Left ventricle myocardium inferior (tissue), 1 donor: Measurements from ENCODE around the gene RAPGEF6. TPM values are rescaled to one million over a fixed set of nuclear protein-coding genes. Genes with fewer than 3 reads are reported as not detected.
A peak's percentile ranks its signal among the peaks of the same experiment; 100 is the strongest.

ENCODE experiments used
- DNase-seq: peaks from one replicate; pipeline ENCODE4 v3.0.0-alpha.2; 2020
- H3K27ac ChIP-seq: fragments of 200-600 bp; replicated peaks from 2 replicates; pipeline ENCODE4 v1.8.0; 2021
- H3K27me3 ChIP-seq: fragments of 200-600 bp; 2 replicates; pipeline ENCODE4 v1.8.0; 2021; ENCODE audit warnings: low read depth
- H3K36me3 ChIP-seq: fragments of 200-600 bp; 2 replicates; pipeline ENCODE4 v1.8.0; 2021
- H3K4me1 ChIP-seq: fragments of 200-600 bp; 2 replicates; pipeline ENCODE4 v1.8.0; 2021
- H3K4me3 ChIP-seq: fragments of 200-600 bp; 2 replicates; pipeline ENCODE4 v1.8.0; 2021; ENCODE audit warnings: mild to moderate bottlenecking, moderate library complexity
- H3K9me3 ChIP-seq: fragments of 200-600 bp; replicated peaks from 2 replicates; pipeline ENCODE4 v1.8.0; 2021
- intact Hi-C: fragments of 100-400 bp; cut with micrococcal nuclease; formaldehyde crosslinking; loops from one replicate; pipeline ENCODE4 v1.11.0; 2022
- total RNA-seq: library from RNA; stranded (reverse); fragmentation: NEBNext Ultra II Directional; extraction: Animal tissue kit (Norgen Biotek cat#: 25700); gene quantifications from one replicate; pipeline ENCODE4 v1.2.1, GENCODE V29; 2021
- TF ChIP-seq, protein P1 (sequence below): fragments of 200-600 bp; IDR thresholded peaks from 2 replicates; pipeline ENCODE4 v1.8.0; 2021; ENCODE audit warnings: antibody characterized with exemption, mild to moderate bottlenecking, borderline replicate concordance
- donor health status: DM: no; HTN: yes; CAD: no; lungs with severe emphysema.

Gene RAPGEF6
- total RNA-seq, 1 donor from 2014 or later, result 9.6 TPM

DNA sequence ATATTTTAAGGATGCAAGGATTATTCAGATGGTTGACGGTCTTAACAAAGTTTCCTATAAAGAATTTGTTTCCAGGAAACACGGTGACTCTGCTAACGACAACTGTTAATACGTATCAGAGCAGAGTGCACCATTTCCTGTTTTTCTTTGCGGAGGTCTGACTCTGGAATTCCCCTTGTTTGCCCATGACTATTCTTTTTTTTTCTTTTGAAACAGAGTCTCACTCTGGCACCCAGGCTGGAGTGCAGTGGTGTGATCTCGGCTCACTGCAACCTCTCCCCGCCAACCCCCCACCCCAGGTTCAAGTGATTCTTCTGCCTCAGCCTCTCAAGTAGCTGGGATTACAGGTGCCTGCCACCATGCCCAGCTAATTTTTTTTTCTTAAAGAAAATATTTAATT lies 255.3 kb downstream of the RAPGEF6 start:
- peaks cover 51% of the 10 kb centered on the region for H3K4me1 ChIP-seq
- TF ChIP-seq, protein P1, sequence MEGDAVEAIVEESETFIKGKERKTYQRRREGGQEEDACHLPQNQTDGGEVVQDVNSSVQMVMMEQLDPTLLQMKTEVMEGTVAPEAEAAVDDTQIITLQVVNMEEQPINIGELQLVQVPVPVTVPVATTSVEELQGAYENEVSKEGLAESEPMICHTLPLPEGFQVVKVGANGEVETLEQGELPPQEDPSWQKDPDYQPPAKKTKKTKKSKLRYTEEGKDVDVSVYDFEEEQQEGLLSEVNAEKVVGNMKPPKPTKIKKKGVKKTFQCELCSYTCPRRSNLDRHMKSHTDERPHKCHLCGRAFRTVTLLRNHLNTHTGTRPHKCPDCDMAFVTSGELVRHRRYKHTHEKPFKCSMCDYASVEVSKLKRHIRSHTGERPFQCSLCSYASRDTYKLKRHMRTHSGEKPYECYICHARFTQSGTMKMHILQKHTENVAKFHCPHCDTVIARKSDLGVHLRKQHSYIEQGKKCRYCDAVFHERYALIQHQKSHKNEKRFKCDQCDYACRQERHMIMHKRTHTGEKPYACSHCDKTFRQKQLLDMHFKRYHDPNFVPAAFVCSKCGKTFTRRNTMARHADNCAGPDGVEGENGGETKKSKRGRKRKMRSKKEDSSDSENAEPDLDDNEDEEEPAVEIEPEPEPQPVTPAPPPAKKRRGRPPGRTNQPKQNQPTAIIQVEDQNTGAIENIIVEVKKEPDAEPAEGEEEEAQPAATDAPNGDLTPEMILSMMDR, result no peak
- no peaks in the 10 kb centered on the region for H3K36me3 ChIP-seq
- no peaks in the 10 kb centered on the region for H3K27me3 ChIP-seq
- H3K9me3 ChIP-seq, result no peaks in the 10 kb centered on the region
- peak overlapping the region; percentile 51 for H3K27ac ChIP-seq
- DNase-seq, result no peak
- intact Hi-C loops, result no loop called here
- peak overlapping the region; percentile 27 for H3K4me3 ChIP-seq

GRCh38 chr5:131378721-131379541 lies 256.1 kb downstream of the RAPGEF6 start:
- Histone ChIP-seq H3K4me3 (peak overlapping the region; percentile 27), H3K27ac (peak overlapping the region; percentile 51), H3K9me3 (no peaks in the 10 kb centered on the region), H3K36me3 (no peaks in the 10 kb centered on the region), H3K4me1 (peaks cover 48% of the 10 kb centered on the region), H3K27me3 (no peaks in the 10 kb centered on the region)
- TF ChIP-seq, protein P1, result no peak
- no peak for DNase-seq
- intact Hi-C loops, result no loop called here

DNA sequence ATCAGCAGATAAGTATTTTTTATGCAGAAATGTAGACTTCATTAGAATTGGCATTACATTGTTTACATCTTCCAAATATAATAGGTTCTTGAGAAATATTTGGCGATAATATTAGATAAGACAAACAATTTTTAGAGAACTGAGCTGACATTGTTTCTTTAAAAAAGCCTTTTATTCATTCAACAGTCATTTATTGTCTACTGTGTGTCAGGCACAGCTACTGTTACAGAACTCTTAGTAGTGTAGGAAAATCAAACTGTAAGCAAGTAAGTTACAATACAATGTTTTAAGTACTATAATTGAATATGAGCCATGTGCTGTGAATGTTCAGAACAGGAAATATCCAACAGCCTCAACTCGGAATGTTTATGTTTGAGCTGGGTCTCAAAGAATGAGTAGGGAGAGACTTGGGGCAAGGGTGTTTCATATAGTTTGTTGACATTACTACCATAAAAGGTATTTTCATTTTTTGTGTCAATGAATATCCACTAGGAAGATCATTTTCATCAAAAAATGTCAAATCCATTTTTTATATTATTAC lies 257.2 kb downstream of the RAPGEF6 start:
- Histone ChIP-seq H3K9me3 (no peaks in the 10 kb centered on the region), H3K27me3 (no peaks in the 10 kb centered on the region), H3K4me3 (no peak overlapping the region), H3K36me3 (no peaks in the 10 kb centered on the region), H3K4me1 (peaks cover 48% of the 10 kb centered on the region), H3K27ac (no peak overlapping the region)
- DNase-seq, result no peak
- TF ChIP-seq, protein P1, result no peak
- intact Hi-C loops, result no loop called here

GRCh38 chr5:131377346-131377745 lies 257.7 kb downstream of the RAPGEF6 start:
- no peak for DNase-seq
- no peaks in the 10 kb centered on the region for H3K36me3 ChIP-seq
- intact Hi-C loops, result no loop called here
- H3K27ac ChIP-seq, result no peak overlapping the region
- H3K27me3 ChIP-seq, result no peaks in the 10 kb centered on the region
- no peaks in the 10 kb centered on the region for H3K9me3 ChIP-seq
- no peak overlapping the region for H3K4me3 ChIP-seq
- TF ChIP-seq, protein P1, result no peak
- peaks cover 45% of the 10 kb centered on the region for H3K4me1 ChIP-seq

DNA sequence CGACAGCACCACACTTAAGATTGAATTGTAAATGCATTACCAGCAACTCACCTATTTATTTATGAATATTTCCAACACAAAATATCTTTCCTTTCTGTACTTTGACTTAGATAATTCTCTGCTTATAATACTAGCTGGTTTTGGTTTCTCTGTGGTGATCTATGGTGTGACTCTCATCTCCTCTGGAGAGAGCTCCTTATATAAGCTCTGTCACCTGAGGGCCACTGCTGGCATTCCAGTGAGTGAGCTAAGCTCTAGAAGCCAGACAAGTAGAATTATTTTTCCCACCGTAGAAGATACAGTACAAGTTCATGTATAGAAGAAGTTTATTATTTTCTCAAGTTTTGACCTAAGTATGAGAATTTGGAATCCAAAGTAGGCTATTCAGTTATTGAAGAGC lies 259.7 kb downstream of the RAPGEF6 start:
- intact Hi-C loops, result no loop called here

More for the DNA sequence above, 259.7 kb downstream of the RAPGEF6 start:
- Histone ChIP-seq H3K36me3 (no peaks in the 10 kb centered on the region), H3K4me1 (peaks cover 31% of the 10 kb centered on the region), H3K9me3 (no peaks in the 10 kb centered on the region), H3K27ac (no peak overlapping the region), H3K4me3 (no peak overlapping the region), H3K27me3 (no peaks in the 10 kb centered on the region)
- TF ChIP-seq, protein P1, result no peak
- DNase-seq, result no peak

Other genes with a start within 250 kb of the RAPGEF6 start
- gene FNIP1, start 161.8 kb upstream of the RAPGEF6 start, total RNA-seq, result 30.6 TPM